HG02642 (cell line): ENCODE results near the gene BTBD6.

Experiments
- ATAC-seq: cut with Tn5 transposase; IDR thresholded peaks from one replicate; pipeline ENCODE4 v1.9.1; 2021; ENCODE audit warnings: mild to moderate bottlenecking; ENCODE audit not compliant: unreplicated experiment, poor library complexity

The BTBD6 gene

GRCh38 chr14:105210266-105211025 is 37.9 kb upstream of the BTBD6 start:
- ATAC-seq: no peak

DNA sequence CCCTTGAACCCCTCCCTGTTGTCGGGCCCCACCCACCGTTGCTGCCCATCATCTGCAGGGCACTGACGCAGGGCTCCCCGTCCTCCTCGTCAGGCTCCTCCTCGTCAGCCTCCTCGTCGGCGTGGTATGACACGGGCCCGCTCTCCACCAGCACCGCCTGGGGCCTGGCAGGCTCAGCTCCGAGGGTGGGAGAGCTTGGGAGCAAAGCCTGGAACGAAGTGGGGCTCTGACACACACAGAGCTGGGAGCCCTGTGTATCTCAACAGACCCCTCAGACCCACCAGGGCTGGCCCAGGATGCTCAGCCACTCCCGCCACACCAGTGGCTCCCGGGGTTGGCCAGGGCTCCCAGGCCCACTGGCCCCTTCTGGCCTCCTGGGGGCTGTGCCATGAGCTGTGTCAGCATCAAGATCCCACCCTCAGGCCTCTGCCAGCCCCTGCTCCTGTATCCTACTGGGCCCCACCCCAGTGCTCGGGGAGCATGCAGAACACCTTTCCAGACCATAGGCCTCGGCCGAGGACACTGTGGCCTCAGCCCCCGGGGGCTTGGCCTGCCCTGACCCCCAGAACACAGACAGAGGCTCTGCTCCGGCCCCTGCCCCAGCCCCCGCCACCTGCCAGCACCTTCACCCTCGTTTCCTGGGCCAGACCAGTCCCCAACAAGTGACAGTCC is 37.1 kb upstream of the BTBD6 start:
- no peak for ATAC-seq

- ATAC-seq: no peak
Measured at GRCh38 chr14:105211758-105212089, 36.6 kb upstream of the BTBD6 start.

GRCh38 chr14:105212541-105213300 is 35.6 kb upstream of the BTBD6 start:
- ATAC-seq: no peak

DNA sequence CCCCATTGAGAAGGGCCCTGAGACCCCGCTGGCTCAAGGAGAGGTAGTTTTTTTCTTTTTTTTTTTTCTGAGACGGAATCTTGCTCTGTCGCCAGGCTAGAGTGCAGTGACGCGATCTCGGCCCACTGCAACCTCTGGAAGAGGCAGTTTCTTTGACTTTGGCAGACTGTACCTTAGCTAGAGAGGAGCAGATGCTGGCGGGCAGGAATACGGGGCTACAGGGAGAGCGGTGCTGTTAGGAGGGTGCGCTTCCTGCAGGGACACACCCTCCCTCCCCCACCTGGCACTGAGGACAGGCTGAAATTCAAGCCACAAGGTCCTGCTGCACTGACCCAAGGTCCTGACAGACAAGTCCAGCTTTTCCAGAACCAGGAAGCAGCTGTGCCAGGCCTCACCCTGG is 35.0 kb upstream of the BTBD6 start:
- no peak for ATAC-seq

DNA sequence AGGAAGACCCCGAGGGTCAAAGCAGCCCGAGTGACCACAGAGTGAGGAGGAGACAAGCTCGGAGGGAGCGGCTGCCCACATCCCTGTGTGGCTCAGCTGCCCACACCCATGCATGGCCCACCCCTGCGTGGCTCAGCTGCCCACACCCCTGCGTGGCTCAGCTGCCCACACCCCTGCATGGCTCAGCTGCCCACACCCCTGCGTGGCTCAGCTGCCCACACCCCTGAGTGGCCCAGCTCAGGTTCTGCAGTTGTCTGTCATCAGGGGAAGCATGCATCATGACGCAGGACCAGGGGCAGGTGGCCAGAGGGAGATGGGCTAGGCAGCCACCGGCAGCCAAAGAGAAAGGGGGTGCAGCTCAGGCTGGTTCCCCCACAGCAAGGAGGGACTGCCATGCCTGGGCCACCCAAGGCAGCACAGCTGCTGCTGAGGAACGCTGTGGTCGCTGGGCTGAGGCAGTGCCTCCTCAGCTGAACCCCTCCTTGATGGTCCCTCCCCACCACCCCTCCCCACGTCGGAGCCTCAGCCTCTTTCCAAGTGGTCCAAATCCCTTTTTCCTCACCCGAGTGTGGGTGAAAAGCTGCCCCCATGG is 33.9 kb upstream of the BTBD6 start:
- no peak for ATAC-seq

GRCh38 chr14:105215602-105216001 is 32.7 kb upstream of the BTBD6 start:
- ATAC-seq: no peak

DNA sequence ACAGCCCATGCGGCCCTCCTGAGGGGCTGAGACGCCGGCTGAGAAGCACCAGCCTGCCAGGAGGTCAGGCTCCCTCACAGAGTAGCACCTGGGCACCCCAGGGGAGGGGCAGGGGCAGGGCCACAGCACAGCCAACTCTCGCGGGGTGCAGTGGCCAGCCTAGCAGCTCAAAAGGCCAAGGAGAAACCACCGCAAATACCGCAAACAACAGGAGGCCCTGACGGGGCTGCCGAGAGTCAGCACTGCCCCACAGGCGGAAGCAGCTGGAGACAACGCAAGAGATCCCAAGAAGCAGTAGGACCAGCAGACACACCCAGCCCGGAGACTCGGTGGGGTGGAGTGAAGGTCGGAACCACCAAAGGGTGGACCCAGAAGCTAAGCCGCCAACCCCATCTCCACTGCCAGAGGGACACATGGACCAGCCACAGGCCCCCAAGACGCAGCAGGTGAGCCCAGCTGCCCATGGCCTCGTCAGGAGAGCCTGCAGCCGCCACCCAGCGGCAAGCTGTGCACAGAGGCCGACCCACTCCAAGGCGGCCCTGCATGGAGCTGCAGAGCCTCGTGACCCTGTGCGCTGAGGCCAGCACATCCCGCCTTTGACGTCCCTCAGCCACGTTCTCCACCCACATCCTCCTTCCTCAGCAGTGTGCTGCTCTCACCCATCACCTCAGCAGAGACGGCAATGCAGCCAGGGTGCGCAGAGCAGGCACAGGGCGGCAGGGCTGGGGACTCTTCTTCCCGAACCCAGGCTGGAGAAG is 31.7 kb upstream of the BTBD6 start:
- no peak for ATAC-seq

DNA sequence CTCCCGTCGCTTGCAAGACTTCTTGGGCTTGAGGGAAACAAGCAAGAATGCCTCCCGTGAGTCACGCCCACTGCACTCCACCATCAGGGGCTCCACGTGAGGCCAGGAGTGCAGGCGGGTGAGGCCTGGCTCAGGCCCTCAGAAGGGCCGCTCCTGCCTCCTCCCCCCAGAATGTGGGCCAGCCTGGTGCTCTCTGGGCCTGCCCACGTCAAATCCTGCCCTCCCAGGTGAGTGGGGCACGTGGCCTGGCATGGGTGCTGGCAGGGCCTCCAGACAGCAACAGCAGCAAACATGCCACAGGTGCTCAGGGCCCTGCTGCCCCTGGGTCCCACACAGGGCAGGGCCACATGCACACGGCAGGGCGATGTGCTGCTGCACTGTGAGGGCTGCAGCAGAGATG is 30.6 kb upstream of the BTBD6 start:
- ATAC-seq: no peak

- ATAC-seq: no peak
Measured at GRCh38 chr14:105218611-105219010, 29.7 kb upstream of the BTBD6 start.

DNA sequence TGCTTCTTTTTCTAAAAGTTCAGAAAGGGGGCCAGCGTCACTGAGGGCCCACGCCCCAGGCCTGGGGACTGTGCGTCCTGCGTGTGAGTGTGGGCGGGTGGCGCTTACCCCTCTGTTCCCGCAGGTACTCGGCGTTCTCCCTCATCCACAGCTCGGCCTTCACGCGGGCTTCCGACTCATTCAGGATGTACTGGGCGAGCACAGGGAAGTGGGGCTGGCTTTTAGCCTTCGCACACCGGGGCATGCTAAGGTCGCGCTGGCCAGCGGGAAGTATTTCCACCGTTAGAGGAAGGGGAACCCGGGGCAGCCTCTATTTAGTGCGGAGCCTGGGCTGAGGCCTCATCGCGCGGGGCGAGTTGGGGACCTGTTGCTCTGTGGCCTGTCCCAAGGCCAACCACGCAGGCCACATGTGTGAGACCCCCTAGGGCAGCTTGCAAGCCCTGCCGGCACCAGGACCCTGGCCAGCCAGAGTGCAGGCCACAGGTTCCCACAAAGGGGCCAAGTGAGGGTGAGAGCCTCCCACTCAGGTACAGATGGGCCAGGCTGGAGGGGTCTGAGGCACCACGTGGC is 29.2 kb upstream of the BTBD6 start:
- ATAC-seq: no peak

DNA sequence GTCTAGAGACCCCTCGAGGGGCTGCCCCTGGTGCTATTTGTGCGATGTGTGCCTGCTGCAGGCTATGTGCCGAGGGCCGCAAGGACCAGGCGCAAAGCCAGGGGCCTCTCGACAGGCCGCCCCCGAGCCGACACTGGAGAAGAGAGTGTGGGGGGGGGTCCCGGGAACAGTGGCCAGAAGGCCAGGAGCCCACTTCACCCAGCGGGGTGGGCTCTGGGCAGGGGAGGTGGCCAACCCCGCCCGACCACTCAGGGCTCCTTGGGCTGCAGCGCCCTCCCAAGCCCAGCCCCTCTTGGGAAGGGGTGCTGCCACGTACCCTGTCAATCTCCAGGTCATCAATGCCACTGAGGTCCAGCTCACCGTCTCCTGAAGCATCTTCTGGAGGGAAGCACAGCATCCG is 28.6 kb upstream of the BTBD6 start:
- ATAC-seq: no peak

DNA sequence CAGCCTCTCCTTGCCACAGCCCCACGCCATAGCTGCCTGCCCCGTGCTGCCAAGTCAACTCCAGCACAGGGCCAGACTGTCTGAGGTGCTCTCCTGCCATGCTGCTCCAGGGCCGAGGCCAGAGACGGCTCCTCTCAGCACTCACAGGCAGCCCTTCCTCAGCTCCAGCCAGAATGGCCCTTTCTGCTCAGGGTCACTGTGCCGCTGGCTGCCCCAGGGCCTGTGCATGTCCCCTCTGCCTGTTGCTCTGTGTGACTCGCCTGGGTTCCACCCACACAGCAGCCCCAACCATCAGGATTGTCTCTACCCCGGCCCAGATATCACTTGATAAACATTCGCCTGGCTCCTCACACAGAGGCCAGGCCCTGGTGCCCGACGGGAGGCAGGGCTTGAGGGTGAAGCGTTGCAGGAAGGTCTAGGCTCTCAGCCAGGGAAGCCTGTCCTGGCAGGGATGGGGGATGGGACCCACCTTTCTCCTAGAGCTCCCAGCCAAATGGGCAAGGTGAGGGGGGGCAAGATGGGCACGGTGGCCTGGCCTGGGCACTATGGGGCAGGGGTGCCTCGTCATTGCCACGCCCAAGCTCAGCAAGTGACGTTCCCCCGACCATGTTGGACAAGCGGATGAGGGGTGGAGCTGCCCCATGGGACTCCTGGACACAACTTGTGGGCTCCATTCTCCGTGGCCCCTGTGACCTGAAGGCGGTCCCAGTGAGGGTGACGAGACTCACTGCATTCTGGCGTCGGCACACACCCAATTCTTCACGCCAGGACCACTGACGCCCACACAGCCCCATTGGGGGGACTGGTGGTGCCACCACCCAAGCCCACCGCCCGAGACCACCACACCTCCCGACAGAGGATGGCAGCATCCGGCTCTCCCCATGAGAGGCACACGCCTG is 27.4 kb upstream of the BTBD6 start:
- no peak for ATAC-seq

- ATAC-seq: no peak
Measured at GRCh38 chr14:105221598-105222178, 26.6 kb upstream of the BTBD6 start.

DNA sequence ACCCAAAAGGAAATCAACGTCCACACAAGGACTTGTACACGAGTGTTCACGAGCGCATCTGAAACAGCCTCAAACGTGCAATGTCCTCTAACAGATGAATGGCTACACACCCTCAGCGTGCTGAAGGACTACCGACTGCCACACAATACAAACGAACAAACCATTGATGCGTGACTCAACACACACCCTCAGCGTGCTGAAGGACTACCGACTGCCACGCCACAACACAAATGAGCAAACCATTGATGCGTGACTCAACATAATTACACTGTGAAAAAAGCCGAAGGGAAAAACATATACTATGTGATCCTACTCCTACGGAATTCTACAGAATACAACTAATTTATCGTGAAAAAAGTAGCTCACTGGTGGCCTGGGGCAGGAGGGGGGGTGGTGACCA is 25.1 kb upstream of the BTBD6 start:
- no peak for ATAC-seq

DNA sequence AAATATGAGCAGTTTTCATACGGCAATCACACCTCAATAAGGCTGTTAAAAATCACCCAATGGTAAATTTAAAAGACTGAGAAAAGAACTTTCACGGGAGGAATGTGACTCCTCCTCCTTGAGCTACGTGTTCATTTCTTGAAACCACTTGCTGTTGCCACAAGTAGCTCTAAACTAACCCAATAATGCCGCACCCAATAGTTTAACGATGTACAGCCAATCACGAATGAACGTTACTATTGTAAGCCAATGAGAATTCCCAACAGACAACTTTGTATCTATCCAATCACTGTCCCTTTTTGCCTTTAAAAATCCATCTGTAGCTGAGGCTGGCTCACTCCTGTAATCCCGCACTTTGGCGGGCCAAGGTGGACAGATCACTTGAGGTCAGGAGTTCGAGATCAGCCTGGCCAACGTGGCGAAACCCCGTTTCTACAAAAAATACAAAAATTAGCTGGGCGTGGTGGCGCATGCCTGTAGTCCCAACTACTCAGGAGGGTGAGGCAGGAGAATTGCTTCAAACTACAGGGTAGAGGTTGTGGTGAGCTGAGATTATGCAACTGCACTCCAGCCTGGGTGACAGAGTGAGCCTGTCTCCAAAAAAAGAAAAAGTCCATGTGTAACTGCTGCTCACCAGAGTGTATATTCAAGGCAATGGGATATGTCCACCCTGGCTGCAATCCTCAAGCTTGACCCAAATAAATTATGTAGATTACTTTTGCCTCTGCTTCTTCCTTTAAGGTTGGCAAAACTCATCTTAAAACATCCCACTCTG is 24.4 kb upstream of the BTBD6 start:
- ATAC-seq: no peak

- no peak for ATAC-seq
Measured at GRCh38 chr14:105224845-105225570, 23.3 kb upstream of the BTBD6 start.
